Cardiac fibroblast (primary cell): ENCODE measurements around the gene PMEPA1.

Experiments
- DNase-seq, 2 donors: peaks; one replicate each; pipeline versions ENCODE4 v3.0.0 to v3.0.0-alpha.2; 2010; ENCODE audit warnings: low read depth in 2 of 2
- H3K4me3 ChIP-seq, 2 donors: replicated peaks in 1 of 2; 1 replicate in 1 of 2; 2 replicates in 1 of 2; pipeline ENCODE4 v1.5.1; 2011; ENCODE audit warnings: low read depth in 2 of 2, low read length in 2 of 2, mild to moderate bottlenecking in 2 of 2, moderate library complexity in 1 of 2
- TF ChIP-seq, protein P1 (sequence below): IDR thresholded peaks from one replicate; pipeline ENCODE4 v1.5.1; 2011; ENCODE audit warnings: low read depth, mild to moderate bottlenecking, low read length, inconsistent platforms

The PMEPA1 gene

DNA sequence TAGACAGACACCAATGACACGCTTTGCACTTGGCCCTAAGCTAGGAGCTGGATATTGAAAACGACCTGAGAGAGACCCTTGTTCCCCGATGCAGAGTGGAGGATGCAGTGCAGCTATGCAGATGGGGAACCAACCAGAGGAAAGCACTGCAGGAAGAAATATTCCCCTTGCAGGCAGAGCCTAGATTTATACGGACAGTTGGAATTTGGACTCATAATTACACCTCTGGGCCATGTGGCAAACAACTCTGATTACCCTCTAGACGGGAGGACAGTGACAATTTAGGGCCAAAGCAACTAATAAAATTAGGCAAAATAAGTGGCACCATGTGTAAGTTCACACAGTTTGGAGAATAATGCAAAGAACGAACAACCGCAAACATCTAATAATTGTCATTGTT lies 12.3 kb downstream of the PMEPA1 start:
- no peak for DNase-seq
- no peak overlapping the region for H3K4me3 ChIP-seq
- TF ChIP-seq, protein P1, sequence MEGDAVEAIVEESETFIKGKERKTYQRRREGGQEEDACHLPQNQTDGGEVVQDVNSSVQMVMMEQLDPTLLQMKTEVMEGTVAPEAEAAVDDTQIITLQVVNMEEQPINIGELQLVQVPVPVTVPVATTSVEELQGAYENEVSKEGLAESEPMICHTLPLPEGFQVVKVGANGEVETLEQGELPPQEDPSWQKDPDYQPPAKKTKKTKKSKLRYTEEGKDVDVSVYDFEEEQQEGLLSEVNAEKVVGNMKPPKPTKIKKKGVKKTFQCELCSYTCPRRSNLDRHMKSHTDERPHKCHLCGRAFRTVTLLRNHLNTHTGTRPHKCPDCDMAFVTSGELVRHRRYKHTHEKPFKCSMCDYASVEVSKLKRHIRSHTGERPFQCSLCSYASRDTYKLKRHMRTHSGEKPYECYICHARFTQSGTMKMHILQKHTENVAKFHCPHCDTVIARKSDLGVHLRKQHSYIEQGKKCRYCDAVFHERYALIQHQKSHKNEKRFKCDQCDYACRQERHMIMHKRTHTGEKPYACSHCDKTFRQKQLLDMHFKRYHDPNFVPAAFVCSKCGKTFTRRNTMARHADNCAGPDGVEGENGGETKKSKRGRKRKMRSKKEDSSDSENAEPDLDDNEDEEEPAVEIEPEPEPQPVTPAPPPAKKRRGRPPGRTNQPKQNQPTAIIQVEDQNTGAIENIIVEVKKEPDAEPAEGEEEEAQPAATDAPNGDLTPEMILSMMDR = no peak

DNA sequence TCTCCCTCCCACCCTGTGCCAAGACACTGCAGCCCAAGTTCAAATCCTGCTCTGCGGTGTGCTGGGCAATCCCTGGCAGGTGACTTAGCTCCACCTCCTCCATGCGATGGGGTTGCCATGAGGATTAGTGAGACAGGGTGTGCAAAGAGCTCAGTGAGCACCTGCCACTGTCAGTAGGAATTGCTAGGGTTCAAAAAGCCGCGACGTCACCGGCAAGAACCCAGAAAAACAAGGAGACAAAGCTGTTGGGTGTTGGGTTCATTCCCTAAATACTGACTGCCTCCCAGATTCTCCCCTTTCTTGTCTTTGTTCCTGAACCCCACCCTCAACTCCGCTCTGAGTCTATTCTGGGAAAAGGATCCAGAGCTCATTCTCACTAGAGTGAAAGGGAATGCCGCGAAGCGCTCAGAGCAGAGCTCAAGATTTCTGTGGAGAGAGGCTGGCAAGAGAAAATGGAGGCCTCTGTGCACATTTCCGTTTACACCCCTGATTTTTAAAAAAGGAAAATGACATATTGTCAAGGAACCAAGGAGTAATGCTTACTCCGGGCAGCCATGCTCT lies 13.3 kb downstream of the PMEPA1 start:
- TF ChIP-seq, protein P1 = no peak
- no peak overlapping the region for H3K4me3 ChIP-seq
- no peak for DNase-seq

DNA sequence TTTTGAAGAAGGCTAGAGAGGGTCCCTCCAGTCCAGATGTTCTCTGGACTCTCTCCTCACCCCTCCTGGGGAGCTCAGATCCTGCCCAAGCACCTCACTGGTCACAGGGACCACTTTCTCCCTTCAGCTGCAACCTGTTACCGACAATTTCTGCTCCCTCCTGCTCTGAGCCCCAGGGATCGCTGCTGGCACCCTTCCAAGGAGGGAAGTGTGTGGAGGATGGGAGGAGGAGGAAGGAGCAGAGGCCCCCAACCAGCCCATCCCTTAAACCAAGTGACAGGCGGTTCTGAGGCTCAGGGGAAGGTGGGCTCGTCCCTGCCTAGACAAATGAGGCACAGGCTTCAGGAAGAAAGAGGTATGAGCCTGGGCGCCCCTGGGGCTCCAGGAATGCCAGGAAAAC lies 13.9 kb downstream of the PMEPA1 start:
- no peak overlapping the region for H3K4me3 ChIP-seq
- no peak for DNase-seq
- TF ChIP-seq, protein P1 = no peak

DNA sequence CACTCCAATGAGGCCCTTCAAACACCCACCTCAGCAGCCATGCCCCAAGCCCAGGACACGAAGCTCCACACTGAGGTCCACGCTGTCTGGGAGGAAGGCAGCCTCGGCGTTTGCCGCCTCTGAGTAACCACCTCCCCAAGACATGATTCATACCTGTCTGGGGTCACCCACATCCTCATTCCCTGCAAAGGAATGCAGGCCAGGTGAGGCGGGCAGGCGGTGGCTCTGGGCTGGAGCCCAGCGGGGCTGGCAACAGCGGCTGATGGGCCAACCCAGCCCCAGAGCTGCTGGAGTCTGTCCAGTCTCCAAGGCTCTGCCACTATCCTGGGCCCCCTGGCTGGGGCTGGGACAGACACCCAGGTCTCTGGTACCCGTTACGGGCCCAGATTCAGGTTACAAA lies 14.8 kb downstream of the PMEPA1 start:
- TF ChIP-seq, protein P1 = no peak
- H3K4me3 ChIP-seq = no peak overlapping the region
- no peak for DNase-seq

DNA sequence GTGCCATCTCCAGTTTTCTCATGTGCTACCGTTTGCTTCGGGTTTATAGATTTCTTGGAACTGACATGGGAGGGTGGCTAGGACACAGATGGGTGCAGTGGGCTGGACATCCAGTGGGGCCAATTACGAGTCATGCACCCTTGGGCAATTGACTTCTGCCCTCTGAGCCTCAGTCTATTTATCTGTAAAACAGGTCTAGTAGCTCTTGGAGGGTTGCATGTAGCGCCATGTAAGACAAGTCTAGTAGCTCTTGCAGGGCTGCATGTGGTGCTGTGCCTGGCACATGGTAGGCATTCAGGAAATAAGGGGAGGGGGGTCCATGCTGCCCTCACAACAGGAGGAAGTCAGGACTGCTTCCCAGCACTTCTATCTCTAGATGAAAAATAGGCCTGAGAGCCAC lies 15.3 kb downstream of the PMEPA1 start:
- TF ChIP-seq, protein P1 = no peak
- H3K4me3 ChIP-seq = no peak overlapping the region
- no peak for DNase-seq

DNA sequence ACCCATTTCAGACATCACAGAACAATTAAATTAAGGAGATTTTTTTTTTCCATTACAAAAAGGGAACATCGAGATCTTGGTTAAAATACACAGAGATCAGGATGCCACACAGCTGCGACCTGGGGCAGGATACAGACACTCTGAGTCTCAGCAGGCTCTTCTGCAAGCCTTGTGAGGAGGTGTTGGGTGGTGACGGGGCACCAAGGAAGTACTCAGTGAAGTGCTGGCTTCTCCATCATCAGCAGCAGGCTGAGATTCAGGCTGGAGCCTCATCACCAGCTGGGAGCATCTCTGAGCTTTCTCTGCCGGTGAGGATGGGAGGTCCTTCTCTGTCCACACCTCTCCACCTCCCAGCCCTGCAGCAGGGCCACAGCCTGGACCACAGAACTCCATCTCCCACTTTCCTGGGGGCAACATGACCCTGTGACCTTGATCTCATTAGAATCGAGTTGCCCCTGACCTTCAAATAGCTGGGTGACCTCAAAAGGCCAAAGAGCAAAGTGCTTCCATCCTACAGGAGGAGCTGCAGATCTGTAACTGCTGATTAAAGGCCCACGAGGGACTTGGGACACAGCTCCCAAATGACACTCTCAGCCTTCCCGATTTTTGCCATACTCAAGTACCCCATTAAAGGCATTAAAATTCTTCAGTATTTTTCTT lies 16.0 kb downstream of the PMEPA1 start:
- no peak overlapping the region for H3K4me3 ChIP-seq
- DNase-seq = no peak

More for the DNA sequence above, 16.0 kb downstream of the PMEPA1 start:
- TF ChIP-seq, protein P1 = no peak
